K562 (cell line): ENCODE data around the gene NR3C1. TPM values are rescaled to one million over a fixed set of nuclear protein-coding genes. Genes with fewer than 3 reads are reported as not detected.

Experiments used
- BHLHE40 ChIP-seq: IDR thresholded peaks from 2 replicates; pipeline ENCODE4 v1.6.1; 2011; ENCODE audit warnings: low read length, improper control_type of control experiment
- DIDO1 ChIP-seq: fragments of 450-650 bp; IDR thresholded peaks from 2 replicates; pipeline ENCODE4 v1.6.1; 2016; ENCODE audit warnings: low read depth, missing biosample characterization, missing genetic modification characterization
- ETS1 ChIP-seq: conservative IDR thresholded peaks from 2 replicates; pipeline ENCODE4 v1.6.1; 2011; ENCODE audit warnings: low read depth, mild to moderate bottlenecking, low read length; ENCODE audit not compliant: control insufficient read depth
- FOXA1 ChIP-seq: fragments of 450-650 bp; IDR thresholded peaks from 2 replicates; pipeline ENCODE4 v1.6.1; 2016; ENCODE audit warnings: mild to moderate bottlenecking, borderline replicate concordance
- GATAD2A ChIP-seq: fragments of 450-650 bp; IDR thresholded peaks from 2 replicates; pipeline ENCODE4 v1.6.1; 2017
- HDAC1 ChIP-seq, 2 experiments: fragments of 450-650 bp; IDR thresholded peaks; 2 replicates each; pipeline ENCODE4 v1.6.1; 2016 to 2017; ENCODE audit warnings: inconsistent platforms in 1 of 2, mild to moderate bottlenecking in 1 of 2, moderate library complexity in 1 of 2
- HNRNPUL1 ChIP-seq: fragments of 200-400 bp; formaldehyde crosslinking; IDR thresholded peaks from 2 replicates; pipeline ENCODE4 v1.6.1; 2017; ENCODE audit warnings: low read length
- ILF3 ChIP-seq: fragments of 450-650 bp; IDR thresholded peaks from 2 replicates; pipeline ENCODE4 v1.6.1; 2018; ENCODE audit warnings: antibody characterized with exemption, mild to moderate bottlenecking, moderate library complexity, borderline replicate concordance
- IRF9 ChIP-seq: fragments of 450-650 bp; IDR thresholded peaks from 2 replicates; pipeline ENCODE4 v1.6.1; 2016; ENCODE audit warnings: missing biosample characterization, missing genetic modification characterization
- PKNOX1 ChIP-seq: fragments of 450-650 bp; IDR thresholded peaks from 2 replicates; pipeline ENCODE4 v1.6.1; 2016
- POLR3G ChIP-seq: IDR thresholded peaks from 2 replicates; pipeline ENCODE4 v1.6.1; 2011; ENCODE audit not compliant: insufficient read length, insufficient replicate concordance; ENCODE audit errors: extremely low read depth
- TCF3 ChIP-seq: sonication (generic); formaldehyde crosslinking; IDR thresholded peaks from 2 replicates; pipeline ENCODE4 v1.4.0; 2020; ENCODE audit warnings: mild to moderate bottlenecking, missing genetic modification reagents
- YY1 ChIP-seq, 3 experiments: IDR thresholded peaks; 2 replicates each; pipeline ENCODE4 v1.6.1; 2011; ENCODE audit warnings: low read length in 2 of 3, mild to moderate bottlenecking in 2 of 3, moderate library complexity in 2 of 3, borderline replicate concordance in 1 of 3, control low read depth in 1 of 3, low read depth in 1 of 3; ENCODE audit not compliant: insufficient read depth in 3 of 3, insufficient replicate concordance in 2 of 3, control insufficient read depth in 1 of 3, insufficient read length in 1 of 3; ENCODE audit errors: extremely low read depth in 1 of 3
- ZBTB1 ChIP-seq: sonication (generic); formaldehyde crosslinking; IDR thresholded peaks from 2 replicates; pipeline ENCODE4 v1.8.1; 2023; ENCODE audit warnings: missing genetic modification reagents, low read depth, mild to moderate bottlenecking, borderline replicate concordance
- ZFX ChIP-seq: sonication (generic); formaldehyde crosslinking; IDR thresholded peaks from 2 replicates; pipeline ENCODE4 v1.8.0; 2022; ENCODE audit warnings: mild to moderate bottlenecking, missing genetic modification reagents, moderate library complexity
- ZNF24 ChIP-seq: fragments of 450-650 bp; IDR thresholded peaks from 2 replicates; pipeline ENCODE4 v1.6.1; 2016
- ZNF311 ChIP-seq: fragments of 250-450 bp; sonication (Bioruptor Pico); IDR thresholded peaks from 2 replicates; pipeline ENCODE4 v1.4.0; 2020; ENCODE audit warnings: mild to moderate bottlenecking, moderate library complexity
- ZNF518B ChIP-seq: fragments of 250-450 bp; sonication (Bioruptor Pico); IDR thresholded peaks from 2 replicates; pipeline ENCODE4 v1.5.0; 2021; ENCODE audit warnings: mild to moderate bottlenecking, moderate library complexity
- ZNF655 ChIP-seq: fragments of 250-450 bp; sonication (Bioruptor Pico); IDR thresholded peaks from 2 replicates; pipeline ENCODE4 v1.5.0; 2021
- polyA plus RNA-seq, 8 experiments: library from polyadenylated mRNA; depleted of rRNA in 4 of 8; stranded (reverse) in 5 of 8; unstranded in 3 of 8; fragments of >200 nt; fragmentation: Nextera tagmentation in 2 of 8; fragmentation: Illumina TruSeq in 1 of 8; extraction: Ambion mirVana in 2 of 8; extraction: Trizol in 1 of 8; gene quantifications; 2 replicates each; pipeline versions ENCODE4 v1.2.1 to v1.2.3, GENCODE V29; 2011 to 2014; ENCODE audit warnings: inconsistent platforms in 1 of 8, missing spikeins in 1 of 8
- total RNA-seq, 7 experiments: library from RNA; depleted of rRNA in 6 of 7; stranded (reverse); fragments of >200 nt in 6 of 7; fragmentation: Illumina TruSeq in 2 of 7; extraction: Trizol in 2 of 7; gene quantifications; 2 replicates each; pipeline versions ENCODE4 v1.2.1 to v1.2.3, GENCODE V29; 2011 to 2021; ENCODE audit warnings: low replicate concordance in 1 of 7

NR3C1 gene
- total and polyA plus RNA-seq, 9 of the 15 experiments (the other 6 are each of a cell fraction or from before 2014, with no cell fraction given), result 8.2 to 36.0 (median 15.0) TPM

GRCh38 chr5:143248822-143249579, 154.5 kb downstream of the NR3C1 start (continued):
- TF ChIP-seq ZNF518B, result no peak
- TF ChIP-seq ZBTB1 (CRISPR knock-in tag), result no peak
- no peak for TF ChIP-seq IRF9 (tag)
- TF ChIP-seq DIDO1 (tag), result no peak
- TF ChIP-seq ZNF311 (CRISPR knock-in tag), result peak; percentile 47; the same call in 1 of the 2 replicates
- 0 out of 2 replicates have a peak, but pooled peaks have one; percentile 46 for TF ChIP-seq ZNF24
- no peak for TF ChIP-seq ZNF655 (CRISPR knock-in tag)
- peak in 1 of 3 experiments; percentile 22 for TF ChIP-seq YY1 (IDR thresholded peaks at IDR 0.05; ENCODE audit: borderline replicate concordance in 1 of 3, control insufficient read depth in 1 of 3, extremely low read depth in 1 of 3, insufficient read depth in 3 of 3, insufficient read length in 1 of 3, insufficient replicate concordance in 2 of 3, low read depth in 1 of 3, low read length in 2 of 3)
- TF ChIP-seq HDAC1 (IDR thresholded peaks at IDR 0.05), result 0 out of 4 replicates have a peak, but pooled peaks of 1 of the 2 experiments have one; percentile 46
- no peak for TF ChIP-seq ZFX
- TF ChIP-seq GATAD2A, result no peak
- TF ChIP-seq PKNOX1, result peak; percentile 62
- TF ChIP-seq POLR3G, result no peak
- TF ChIP-seq ETS1, result no peak
- no peak for TF ChIP-seq ILF3
- no peak for TF ChIP-seq FOXA1
- TF ChIP-seq HNRNPUL1, result no peak
- TF ChIP-seq BHLHE40, result no peak
- peak; percentile 63 for TF ChIP-seq TCF3
